Brain pericyte (primary cell): ENCODE measurements around the gene EXOC1L.
"Not testable (repeated sequence)": the region's sequence is repeated elsewhere in the genome, so short reads cannot be mapped to it uniquely, and the experiment has no call there.

ENCODE experiments used
- DNase-seq: peaks from one replicate; pipeline ENCODE4 v3.0.0-alpha.2; 2012; ENCODE audit warnings: low read depth, low spot score

The EXOC1L gene

GRCh38 chr4:55838356-55838755 is 18.8 kb downstream of the EXOC1L start:
- DNase-seq = no peak

- DNase-seq = no peak
Observed at GRCh38 chr4:55838952-55839351, 19.4 kb downstream of the EXOC1L start.

- DNase-seq = no peak
Observed at GRCh38 chr4:55840956-55841355, 21.4 kb downstream of the EXOC1L start.

GRCh38 chr4:55841373-55842239 is 22.0 kb downstream of the EXOC1L start:
- DNase-seq = not testable (repeated sequence)

- not testable (repeated sequence) for DNase-seq
Observed at GRCh38 chr4:55842312-55842711, 22.7 kb downstream of the EXOC1L start.

- DNase-seq = no peak
Observed at GRCh38 chr4:55849724-55850123, 30.1 kb downstream of the EXOC1L start.

- DNase-seq = no peak
Observed at GRCh38 chr4:55851885-55852284, 32.3 kb downstream of the EXOC1L start.

- DNase-seq = peak; percentile 91
Observed at GRCh38 chr4:55853484-55854046, 34.0 kb downstream of the EXOC1L start, which contains the start of gene EXOC1. TSS of gene EXOC1 (plus strand) at chr4:55853648. CDS start at chr4:55858324, 4,676 bp downstream.

- DNase-seq = no peak
Observed at GRCh38 chr4:55854129-55854528, 34.5 kb downstream of the EXOC1L start.

GRCh38 chr4:55857586-55857985 is 38.0 kb downstream of the EXOC1L start:
- DNase-seq = no peak

GRCh38 chr4:55859711-55860110 is 40.1 kb downstream of the EXOC1L start:
- DNase-seq = no peak

GRCh38 chr4:55864577-55865223 is 45.1 kb downstream of the EXOC1L start:
- no peak for DNase-seq

- DNase-seq = no peak
Observed at GRCh38 chr4:55865228-55865806, 45.7 kb downstream of the EXOC1L start.

- DNase-seq = peak; percentile 53
Observed at GRCh38 chr4:55866290-55866907, 46.8 kb downstream of the EXOC1L start.

- peak; percentile 22 for DNase-seq
Observed at GRCh38 chr4:55866973-55867574, 47.5 kb downstream of the EXOC1L start.

- DNase-seq = no peak
Observed at GRCh38 chr4:55868581-55869090, 49.0 kb downstream of the EXOC1L start.

GRCh38 chr4:55871299-55871800 is 51.8 kb downstream of the EXOC1L start:
- no peak for DNase-seq

- DNase-seq = no peak
Observed at GRCh38 chr4:55874831-55875230, 55.2 kb downstream of the EXOC1L start.

- no peak for DNase-seq
Observed at GRCh38 chr4:55876387-55876786, 56.8 kb downstream of the EXOC1L start.

- DNase-seq = no peak
Observed at GRCh38 chr4:55879224-55879623, 59.6 kb downstream of the EXOC1L start.
